Dedifferentiated amniotic fluid mesenchymal stem cell (primary cell): ENCODE results near the gene SECTM1.
"Not testable (repeated sequence)": the region's sequence is repeated elsewhere in the genome, so short reads cannot be mapped to it uniquely, and the experiment has no call there.

ENCODE experiments used
- DNase-seq: peaks from one replicate; pipeline ENCODE4 v3.0.0-alpha.2; 2016; ENCODE audit errors: extremely low spot score

SECTM1 gene

GRCh38 chr17:82333279-82334171 lies at the start of gene SECTM1:
SECTM1 (minus strand) TSS chr17:82333766; CDS start chr17:82327240, 6,526 bp downstream.
- DNase-seq: peak; percentile 64

DNA sequence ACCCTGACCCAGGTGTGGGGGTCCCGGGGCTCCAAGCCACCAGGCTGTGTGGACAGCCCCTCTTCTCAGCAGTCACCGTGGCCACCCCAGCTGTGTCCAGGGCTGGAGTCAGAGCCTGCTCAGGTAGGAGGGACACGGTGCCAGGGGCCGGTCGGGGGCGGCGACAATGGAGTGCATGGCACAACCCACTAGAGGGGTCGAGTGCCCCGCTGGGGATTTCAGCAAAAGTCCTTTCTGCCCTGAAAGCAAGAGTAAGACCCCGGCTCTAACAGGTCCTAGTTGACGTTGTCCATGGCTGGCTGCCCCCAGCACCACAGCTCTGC lies 49.3 kb upstream of the SECTM1 start:
- DNase-seq: no peak

- DNase-seq: not testable (repeated sequence)
Observed at GRCh38 chr17:82382220-82382932, 48.8 kb upstream of the SECTM1 start.

GRCh38 chr17:82381703-82382009 lies 48.1 kb upstream of the SECTM1 start:
- DNase-seq: not testable (repeated sequence)

- DNase-seq: peak; percentile 16
Observed at GRCh38 chr17:82380860-82381702, 47.5 kb upstream of the SECTM1 start.

- no peak for DNase-seq
Observed at GRCh38 chr17:82378741-82379021, 45.1 kb upstream of the SECTM1 start.

DNA sequence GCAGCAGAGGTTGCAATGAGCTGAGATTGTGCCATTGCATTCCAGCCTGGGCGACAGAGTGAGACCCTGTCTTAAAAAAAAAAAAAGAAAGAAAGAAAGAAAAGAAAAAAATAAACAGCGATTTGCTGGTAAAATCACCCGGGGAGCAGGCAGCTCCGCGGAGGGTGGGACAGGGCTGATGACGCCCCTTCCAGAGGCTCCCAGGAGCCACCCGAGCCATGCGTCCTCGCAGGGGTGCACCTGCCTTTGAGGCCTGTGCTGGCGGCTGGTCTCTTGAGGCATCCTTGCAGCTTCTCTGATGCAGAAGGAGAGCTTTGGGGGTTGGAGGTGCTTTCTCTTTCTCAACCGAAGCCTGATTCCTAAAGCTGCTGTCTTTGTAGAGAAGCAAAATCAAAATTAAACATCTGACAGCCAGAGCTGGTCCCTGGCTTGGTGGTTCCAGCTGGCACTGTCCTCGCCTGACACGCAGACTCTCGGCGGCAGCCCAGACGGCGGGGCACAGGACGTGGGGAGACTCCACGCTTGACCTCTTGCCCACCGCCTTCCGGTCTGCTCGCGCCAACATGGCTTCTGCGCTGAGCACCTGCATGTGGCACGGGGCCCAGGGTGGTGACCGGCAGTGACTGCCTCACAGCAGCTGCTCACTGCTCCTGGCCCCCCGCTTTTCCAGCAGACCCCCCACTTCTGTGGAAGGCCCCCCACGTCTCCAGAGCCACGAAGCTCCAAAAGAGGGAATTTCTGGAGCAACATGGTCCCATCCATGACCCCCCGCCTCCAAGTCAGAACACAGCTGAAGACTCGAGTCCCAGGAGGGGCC lies 44.6 kb upstream of the SECTM1 start:
- no peak for DNase-seq

DNA sequence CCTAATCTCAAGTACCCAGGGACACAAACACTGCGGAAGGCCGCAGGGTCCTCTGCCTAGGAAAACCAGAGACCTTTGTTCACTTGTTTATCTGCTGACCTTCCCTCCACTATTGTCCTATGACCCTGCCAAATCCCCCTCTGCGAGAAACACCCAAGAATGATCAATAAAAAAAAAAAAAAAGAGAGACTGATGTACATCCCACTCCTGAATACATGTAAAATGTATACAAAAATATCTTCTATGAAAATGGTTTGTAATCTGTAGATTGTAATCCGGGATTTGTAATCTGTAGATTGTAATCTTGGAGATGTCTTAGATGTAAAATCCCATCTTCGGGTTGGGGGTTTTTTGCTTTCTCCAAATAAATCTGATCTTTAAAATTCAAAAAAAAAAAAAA lies 43.7 kb upstream of the SECTM1 start:
- DNase-seq: not testable (repeated sequence)

DNA sequence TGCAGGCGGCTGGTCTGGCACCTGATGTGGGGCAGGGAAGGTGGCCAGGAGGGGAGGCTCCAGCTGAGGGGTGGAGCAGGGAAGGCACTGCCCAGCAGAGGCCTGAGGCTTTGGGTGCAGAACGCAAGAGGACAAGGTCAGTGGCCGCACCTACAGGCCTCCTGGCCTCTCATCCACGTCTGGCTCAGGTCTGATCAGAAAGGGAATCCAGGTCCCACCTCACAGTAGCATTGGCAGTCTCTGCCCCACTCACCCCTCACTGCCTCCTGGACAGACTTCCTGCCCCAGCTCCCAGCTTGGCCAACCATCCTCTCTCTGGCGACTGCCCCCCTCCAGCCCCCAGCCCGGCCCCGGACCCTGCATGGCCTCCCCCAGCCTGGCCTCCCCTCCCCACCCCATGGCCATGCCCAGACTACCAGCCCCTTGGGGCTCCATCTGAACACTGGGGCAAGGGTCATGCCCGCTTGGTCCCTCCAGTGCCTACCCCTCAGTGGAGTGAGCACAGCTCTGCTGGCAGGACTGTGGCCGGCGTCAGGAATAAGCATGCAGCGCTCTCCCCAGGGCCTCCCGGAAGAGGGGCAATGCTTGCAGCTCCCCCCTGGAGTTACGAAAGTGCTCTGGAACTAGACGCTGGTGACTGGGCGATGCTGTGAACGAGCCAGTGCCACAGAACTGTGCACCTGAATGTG lies 42.6 kb upstream of the SECTM1 start:
- no peak for DNase-seq

DNA sequence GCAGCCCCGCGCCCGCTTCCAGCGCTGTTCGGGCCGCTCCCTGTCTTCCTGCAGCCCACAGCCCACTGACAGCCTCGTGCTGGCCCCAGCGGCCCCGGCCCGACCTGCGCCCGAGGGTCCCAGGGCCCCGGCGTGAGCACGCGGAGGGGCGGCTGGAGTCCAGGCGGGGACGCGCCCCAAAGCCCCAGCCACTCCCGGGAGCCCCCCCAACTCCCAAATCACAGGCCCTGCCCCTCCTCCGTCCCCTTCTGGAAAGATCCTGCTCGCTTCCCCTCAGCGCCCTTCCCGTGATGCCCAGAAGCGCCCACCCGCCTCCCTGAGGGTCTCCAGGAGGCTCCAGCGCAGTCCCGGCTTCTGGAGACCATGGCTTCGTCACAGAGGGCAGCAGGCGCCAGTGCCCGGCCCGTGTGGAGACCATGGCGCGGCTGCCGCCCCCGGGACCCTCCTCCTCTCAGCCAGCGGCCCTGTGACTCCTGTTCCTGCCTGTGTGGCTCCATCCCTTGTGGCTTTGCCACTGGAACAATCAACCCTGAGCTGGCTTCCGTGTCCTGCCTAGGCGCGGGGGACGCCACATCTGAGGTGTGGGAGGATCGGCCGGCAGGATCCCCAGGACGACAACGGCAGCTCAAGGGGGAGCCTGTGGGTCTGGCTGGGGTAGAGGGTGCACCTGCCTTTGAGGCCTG lies 41.9 kb upstream of the SECTM1 start:
- DNase-seq: no peak

DNA sequence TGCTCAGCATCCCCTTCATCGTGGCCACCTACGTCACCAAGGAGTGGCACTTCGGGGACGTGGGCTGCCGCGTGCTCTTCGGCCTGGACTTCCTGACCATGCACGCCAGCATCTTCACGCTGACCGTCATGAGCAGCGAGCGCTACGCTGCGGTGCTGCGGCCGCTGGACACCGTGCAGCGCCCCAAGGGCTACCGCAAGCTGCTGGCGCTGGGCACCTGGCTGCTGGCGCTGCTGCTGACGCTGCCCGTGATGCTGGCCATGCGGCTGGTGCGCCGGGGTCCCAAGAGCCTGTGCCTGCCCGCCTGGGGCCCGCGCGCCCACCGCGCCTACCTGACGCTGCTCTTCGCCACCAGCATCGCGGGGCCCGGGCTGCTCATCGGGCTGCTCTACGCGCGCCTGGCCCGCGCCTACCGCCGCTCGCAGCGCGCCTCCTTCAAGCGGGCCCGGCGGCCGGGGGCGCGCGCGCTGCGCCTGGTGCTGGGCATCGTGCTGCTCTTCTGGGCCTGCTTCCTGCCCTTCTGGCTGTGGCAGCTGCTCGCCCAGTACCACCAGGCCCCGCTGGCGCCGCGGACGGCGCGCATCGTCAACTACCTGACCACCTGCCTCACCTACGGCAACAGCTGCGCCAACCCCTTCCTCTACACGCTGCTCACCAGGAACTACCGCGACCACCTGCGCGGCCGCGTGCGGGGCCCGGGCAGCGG lies 41.2 kb upstream of the SECTM1 start:
- no peak for DNase-seq

GRCh38 chr17:82373731-82374625 lies 40.4 kb upstream of the SECTM1 start:
- no peak for DNase-seq

GRCh38 chr17:82373072-82373452 lies 39.5 kb upstream of the SECTM1 start:
- not testable (repeated sequence) for DNase-seq

GRCh38 chr17:82372249-82373071 lies 38.9 kb upstream of the SECTM1 start:
- no peak for DNase-seq

- no peak for DNase-seq
Observed at GRCh38 chr17:82371333-82372248, 38.0 kb upstream of the SECTM1 start, which contains the start of gene UTS2R. UTS2R (plus strand) TSS chr17:82371765; CDS start chr17:82374325, 2,560 bp downstream.

DNA sequence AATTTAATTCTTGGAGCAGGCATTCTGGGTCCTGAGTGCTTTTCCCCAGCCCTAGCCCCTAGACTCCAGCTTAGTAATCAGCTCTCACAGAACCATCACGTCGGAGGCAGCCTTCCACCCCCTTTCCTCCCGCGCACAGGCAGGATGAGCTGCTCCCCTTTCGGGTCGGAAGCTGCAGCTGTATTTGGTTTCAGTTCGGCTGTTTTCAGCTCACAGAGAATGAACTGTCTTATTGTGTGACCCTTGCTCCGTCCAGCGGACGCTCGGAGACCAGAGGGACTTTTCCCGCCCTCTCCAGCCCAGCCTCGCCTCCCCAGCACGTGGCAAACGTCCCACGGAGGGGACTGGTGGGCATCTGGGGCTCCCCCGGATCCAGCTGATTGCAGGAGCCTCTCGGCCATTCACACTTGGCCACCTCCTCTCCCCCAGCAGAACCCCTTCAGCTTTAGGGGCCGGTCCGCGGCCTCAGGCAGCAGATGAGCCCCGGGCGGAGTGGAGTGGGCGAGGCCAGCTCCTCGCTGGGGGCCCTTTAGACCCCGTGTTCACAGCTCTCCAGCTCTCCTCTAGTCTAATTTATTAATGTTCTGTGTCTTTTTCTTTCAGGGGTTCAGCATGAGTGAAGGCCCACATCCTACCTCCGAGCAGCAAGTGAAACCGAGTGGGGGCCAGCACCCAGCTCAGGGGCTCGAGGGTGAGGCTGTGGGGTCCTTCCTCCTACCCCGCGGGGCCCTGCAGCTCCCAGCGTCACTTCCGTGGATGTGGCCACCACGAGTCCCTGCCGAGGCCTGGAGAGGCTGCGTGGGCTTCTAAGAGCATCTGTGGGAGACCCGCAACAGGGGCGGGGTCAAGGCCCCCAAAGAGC lies 37.1 kb upstream of the SECTM1 start:
- no peak for DNase-seq
